Neural crest cell (in vitro differentiated cells): ENCODE measurements around the gene PLB1. TPM values are rescaled to one million over a fixed set of nuclear protein-coding genes. Genes with fewer than 3 reads are reported as not detected.

Source experiments
- DNase-seq: peaks from one replicate; pipeline ENCODE4 v3.0.0; 2021; ENCODE audit warnings: low read depth, mixed read lengths, low spot score
- H3K27ac Mint-ChIP-seq: one replicate; pipeline ENCODE4 v1.8.0; 2021; ENCODE audit warnings: mild to moderate bottlenecking, mixed read lengths; ENCODE audit not compliant: unreplicated experiment
- H3K27me3 Mint-ChIP-seq: 2 replicates; pipeline ENCODE4 v1.8.0; 2021; ENCODE audit warnings: low read depth, mild to moderate bottlenecking, mixed read lengths
- H3K36me3 Mint-ChIP-seq: 2 replicates; pipeline ENCODE4 v1.8.0; 2021; ENCODE audit warnings: low read depth, mild to moderate bottlenecking, mixed read lengths
- H3K4me1 Mint-ChIP-seq: 2 replicates; pipeline ENCODE4 v1.8.0; 2021; ENCODE audit warnings: mixed read lengths
- H3K4me3 Mint-ChIP-seq: one replicate; pipeline ENCODE4 v1.8.0; 2021; ENCODE audit warnings: mild to moderate bottlenecking, mixed read lengths
- H3K9me3 Mint-ChIP-seq: 2 replicates; pipeline ENCODE4 v1.8.0; 2021; ENCODE audit warnings: mixed read lengths
- CTCF ChIP-seq: fragments of 200-600 bp; sonication (generic); conservative IDR thresholded peaks from 2 replicates; pipeline ENCODE4 v1.5.0; 2021; ENCODE audit warnings: antibody characterized with exemption, mild to moderate bottlenecking
- total RNA-seq: library from RNA; stranded (reverse); gene quantifications from 2 replicates; pipeline ENCODE4 v1.2.1, GENCODE V29; 2021

Gene PLB1
- total RNA-seq, 1 donor from 2014 or later = 0.16 TPM

- Mint-ChIP-seq H3K36me3 (no peaks in the 10 kb centered on the region), H3K4me1 (peaks cover 38% of the 10 kb centered on the region), H3K27me3 (peaks cover 66% of the 10 kb centered on the region), H3K9me3 (no peaks in the 10 kb centered on the region), H3K27ac (no peak overlapping the region), H3K4me3 (no peak overlapping the region)
- TF ChIP-seq CTCF = no peak
- DNase-seq = no peak
These were observed 124.5 kb downstream of the PLB1 start for GRCh38 chr2:28620291-28620793.

- peaks cover 69% of the 10 kb centered on the region for H3K27me3 Mint-ChIP-seq
- H3K9me3 Mint-ChIP-seq = no peaks in the 10 kb centered on the region
- H3K27ac Mint-ChIP-seq = no peak overlapping the region
- no peak for DNase-seq
- H3K36me3 Mint-ChIP-seq = no peaks in the 10 kb centered on the region
- peaks cover 42% of the 10 kb centered on the region for H3K4me1 Mint-ChIP-seq
- H3K4me3 Mint-ChIP-seq = no peak overlapping the region
- TF ChIP-seq CTCF = no peak
These were observed 124.9 kb downstream of the PLB1 start for GRCh38 chr2:28620801-28621171.

GRCh38 chr2:28621172-28622100, 125.6 kb downstream of the PLB1 start:
- DNase-seq = peak; percentile 39
- H3K4me3 Mint-ChIP-seq = peak overlapping the region; percentile 20
- H3K27me3 Mint-ChIP-seq = peaks cover 70% of the 10 kb centered on the region
- peak overlapping the region; percentile 66 for H3K27ac Mint-ChIP-seq
- H3K4me1 Mint-ChIP-seq = peaks cover 42% of the 10 kb centered on the region
- no peaks in the 10 kb centered on the region for H3K36me3 Mint-ChIP-seq
- no peaks in the 10 kb centered on the region for H3K9me3 Mint-ChIP-seq
- TF ChIP-seq CTCF = peak; percentile 57

GRCh38 chr2:28622101-28622499, 126.2 kb downstream of the PLB1 start:
- DNase-seq = no peak
- Mint-ChIP-seq H3K4me1 (peaks cover 42% of the 10 kb centered on the region), H3K36me3 (no peaks in the 10 kb centered on the region), H3K9me3 (no peaks in the 10 kb centered on the region), H3K27ac (peak overlapping the region; percentile 66), H3K4me3 (peak overlapping the region; percentile 20), H3K27me3 (peaks cover 70% of the 10 kb centered on the region)
- TF ChIP-seq CTCF = no peak

GRCh38 chr2:28623582-28624405, 127.9 kb downstream of the PLB1 start:
- no peak for TF ChIP-seq CTCF
- no peaks in the 10 kb centered on the region for H3K9me3 Mint-ChIP-seq
- no peak for DNase-seq
- no peak overlapping the region for H3K4me3 Mint-ChIP-seq
- no peaks in the 10 kb centered on the region for H3K36me3 Mint-ChIP-seq
- peaks cover 65% of the 10 kb centered on the region for H3K27me3 Mint-ChIP-seq
- peak overlapping the region; percentile 17 for H3K27ac Mint-ChIP-seq
- H3K4me1 Mint-ChIP-seq = peaks cover 42% of the 10 kb centered on the region
